GM12872 (cell line): ENCODE results near the gene CCDC102B.

Experiments
- TF ChIP-seq, protein P1 (sequence below): IDR thresholded peaks from 3 replicates; pipeline ENCODE4 v1.5.1; 2011; ENCODE audit warnings: low read depth, mild to moderate bottlenecking, low read length, moderate library complexity; ENCODE audit not compliant: insufficient read depth

CCDC102B gene

DNA sequence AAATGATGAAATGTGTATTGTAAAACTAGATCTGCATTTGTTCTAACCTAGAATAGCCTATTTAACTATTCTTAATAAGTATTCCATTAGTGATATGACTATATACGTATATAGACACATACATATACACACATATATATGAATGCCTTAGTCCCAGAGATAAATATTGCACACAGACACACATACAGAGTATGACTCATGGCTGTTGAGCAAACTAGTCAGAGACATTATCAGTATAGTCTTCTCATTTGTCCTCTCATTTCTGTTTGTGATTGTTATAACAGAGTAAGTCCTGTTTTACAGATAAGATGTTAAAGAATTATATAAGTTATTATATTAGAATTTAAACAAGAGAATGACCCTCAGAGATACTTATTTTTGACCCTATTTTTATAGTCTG, 202.5 kb downstream of the CCDC102B start:
- TF ChIP-seq, protein P1, sequence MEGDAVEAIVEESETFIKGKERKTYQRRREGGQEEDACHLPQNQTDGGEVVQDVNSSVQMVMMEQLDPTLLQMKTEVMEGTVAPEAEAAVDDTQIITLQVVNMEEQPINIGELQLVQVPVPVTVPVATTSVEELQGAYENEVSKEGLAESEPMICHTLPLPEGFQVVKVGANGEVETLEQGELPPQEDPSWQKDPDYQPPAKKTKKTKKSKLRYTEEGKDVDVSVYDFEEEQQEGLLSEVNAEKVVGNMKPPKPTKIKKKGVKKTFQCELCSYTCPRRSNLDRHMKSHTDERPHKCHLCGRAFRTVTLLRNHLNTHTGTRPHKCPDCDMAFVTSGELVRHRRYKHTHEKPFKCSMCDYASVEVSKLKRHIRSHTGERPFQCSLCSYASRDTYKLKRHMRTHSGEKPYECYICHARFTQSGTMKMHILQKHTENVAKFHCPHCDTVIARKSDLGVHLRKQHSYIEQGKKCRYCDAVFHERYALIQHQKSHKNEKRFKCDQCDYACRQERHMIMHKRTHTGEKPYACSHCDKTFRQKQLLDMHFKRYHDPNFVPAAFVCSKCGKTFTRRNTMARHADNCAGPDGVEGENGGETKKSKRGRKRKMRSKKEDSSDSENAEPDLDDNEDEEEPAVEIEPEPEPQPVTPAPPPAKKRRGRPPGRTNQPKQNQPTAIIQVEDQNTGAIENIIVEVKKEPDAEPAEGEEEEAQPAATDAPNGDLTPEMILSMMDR: no peak

GRCh38 chr18:69002233-69002632, 204.4 kb downstream of the CCDC102B start:
- TF ChIP-seq, protein P1: peak; percentile 41; the same call in 2 of the 3 replicates

DNA sequence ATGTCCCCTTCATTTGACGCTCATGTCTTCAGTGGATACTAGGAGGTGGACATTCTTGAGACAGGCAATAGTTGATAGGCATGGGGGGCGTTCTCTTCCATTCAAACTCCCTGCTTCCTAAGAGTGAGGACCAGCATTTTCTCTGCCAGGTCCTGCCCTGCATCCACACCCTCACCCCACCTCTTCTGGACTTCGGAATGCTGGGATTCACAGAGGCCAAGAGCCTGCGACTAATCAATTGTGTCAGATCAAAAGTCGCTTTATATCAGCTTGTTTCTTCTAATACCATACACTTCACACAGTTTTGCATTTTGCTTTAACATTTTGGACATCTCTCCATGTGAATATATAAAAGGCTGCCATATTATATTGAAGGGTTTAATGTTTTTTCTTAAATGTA, 210.7 kb downstream of the CCDC102B start:
- TF ChIP-seq, protein P1: no peak

- TF ChIP-seq, protein P1: no peak
These were observed 223.4 kb downstream of the CCDC102B start for GRCh38 chr18:69021211-69021805.

DNA sequence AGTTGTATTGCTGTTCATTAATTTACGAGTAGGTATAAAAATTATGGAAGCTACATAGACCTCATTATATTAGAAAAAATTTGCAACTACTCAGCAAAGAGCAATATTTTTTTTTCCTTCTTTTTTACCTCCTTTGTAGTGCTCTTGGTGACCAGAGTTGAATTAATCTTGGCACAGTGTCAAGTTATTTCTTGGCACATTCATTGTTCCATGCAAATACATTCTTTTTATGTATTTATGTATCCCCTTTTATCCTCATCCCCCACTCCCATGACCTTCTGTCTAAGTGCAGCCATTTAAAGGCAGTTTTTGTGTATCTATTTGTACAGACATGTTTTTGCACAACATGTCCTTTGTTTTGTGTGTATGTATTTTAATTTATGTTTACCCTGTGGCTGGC, 224.5 kb downstream of the CCDC102B start:
- TF ChIP-seq, protein P1: no peak

- TF ChIP-seq, protein P1: no peak
These were observed 233.7 kb downstream of the CCDC102B start for GRCh38 chr18:69031571-69031970.

GRCh38 chr18:69032009-69032408, 234.1 kb downstream of the CCDC102B start:
- TF ChIP-seq, protein P1: no peak
